Type B pancreatic cell (in vitro differentiated cells): ENCODE measurements around the gene TBC1D22A. TPM values are rescaled to one million over a fixed set of nuclear protein-coding genes. Genes with fewer than 3 reads are reported as not detected.
A peak's percentile ranks its signal among the peaks of the same experiment; 100 is the strongest.

Experiments used
- DNase-seq: peaks from one replicate; pipeline ENCODE4 v3.0.0; 2021; ENCODE audit warnings: mixed read lengths; ENCODE audit not compliant: unreplicated experiment; ENCODE audit errors: extremely low spot score
- H3K27ac Mint-ChIP-seq: 2 replicates; pipeline ENCODE4 v1.8.0; 2021; ENCODE audit warnings: mild to moderate bottlenecking, mixed read lengths
- H3K27me3 Mint-ChIP-seq: 2 replicates; pipeline ENCODE4 v1.8.0; 2021; ENCODE audit warnings: mixed read lengths
- H3K36me3 Mint-ChIP-seq: 2 replicates; pipeline ENCODE4 v1.8.0; 2021; ENCODE audit warnings: mixed read lengths
- H3K4me1 Mint-ChIP-seq: one replicate; pipeline ENCODE4 v1.8.0; 2021; ENCODE audit warnings: mixed read lengths; ENCODE audit not compliant: unreplicated experiment
- H3K4me3 Mint-ChIP-seq: 2 replicates; pipeline ENCODE4 v1.8.0; 2021; ENCODE audit warnings: mild to moderate bottlenecking, mixed read lengths
- H3K9me3 Mint-ChIP-seq: 2 replicates; pipeline ENCODE4 v1.8.0; 2021; ENCODE audit warnings: mixed read lengths
- CTCF ChIP-seq: fragments of 200-600 bp; sonication (generic); conservative IDR thresholded peaks from 2 replicates; pipeline ENCODE4 v1.5.0; 2021; ENCODE audit warnings: antibody characterized with exemption, mild to moderate bottlenecking
- total RNA-seq: library from RNA; stranded (reverse); gene quantifications from 2 replicates; pipeline ENCODE4 v1.2.1, GENCODE V29; 2021; ENCODE audit warnings: low replicate concordance

Gene TBC1D22A
- total RNA-seq, 1 donor from 2014 or later, result 16.2 TPM

DNA sequence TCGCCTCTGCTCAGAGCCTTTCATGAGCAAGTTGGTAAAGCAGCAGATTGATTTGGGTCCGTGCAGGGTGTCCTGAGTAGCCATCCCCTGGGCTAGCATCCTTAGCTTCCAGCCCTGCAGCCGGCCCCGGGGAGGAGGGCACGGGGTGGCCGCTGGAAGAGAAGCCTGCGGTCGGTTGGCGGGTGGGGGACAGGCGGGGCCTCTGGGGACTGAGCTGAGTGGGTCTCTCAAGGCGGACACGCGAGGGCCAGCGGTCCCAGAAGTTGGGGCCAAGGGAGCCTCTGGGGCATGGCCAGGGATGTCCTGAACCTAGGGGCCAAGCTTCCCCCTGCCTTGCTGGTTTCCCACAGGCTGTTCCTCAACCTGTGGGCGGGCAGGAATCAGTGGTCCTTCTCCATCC is 143.0 kb downstream of the TBC1D22A start:
- Mint-ChIP-seq H3K27me3 (no peaks in the 10 kb centered on the region), H3K36me3 (peaks cover 4% of the 10 kb centered on the region), H3K4me1 (peaks cover 8% of the 10 kb centered on the region), H3K27ac (no peak overlapping the region), H3K9me3 (no peaks in the 10 kb centered on the region), H3K4me3 (no peak overlapping the region)
- TF ChIP-seq CTCF, result no peak
- no peak for DNase-seq

DNA sequence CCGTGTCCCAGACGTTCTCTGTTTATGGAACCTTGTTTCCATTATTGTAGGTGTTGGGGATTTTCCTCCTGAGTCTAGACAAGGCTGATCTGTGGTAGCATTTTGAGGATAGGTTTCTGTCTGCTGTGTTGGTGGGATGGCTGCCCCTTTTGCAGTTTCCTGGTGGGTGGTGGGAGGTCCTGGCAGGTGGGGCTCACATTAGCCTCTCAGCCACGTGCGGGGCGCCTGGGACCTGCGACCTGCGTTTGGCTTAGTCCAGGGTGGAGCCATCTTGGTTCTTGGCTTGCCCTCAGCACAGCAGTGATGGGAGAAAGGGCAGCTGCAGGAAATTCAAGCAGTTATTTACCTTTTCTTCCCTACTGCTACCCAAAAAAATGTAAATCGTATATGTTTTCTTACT is 143.4 kb downstream of the TBC1D22A start:
- Mint-ChIP-seq H3K36me3 (peaks cover 4% of the 10 kb centered on the region), H3K9me3 (no peaks in the 10 kb centered on the region), H3K27ac (no peak overlapping the region), H3K4me3 (no peak overlapping the region), H3K27me3 (no peaks in the 10 kb centered on the region), H3K4me1 (peaks cover 8% of the 10 kb centered on the region)
- DNase-seq, result no peak
- no peak for TF ChIP-seq CTCF

- Mint-ChIP-seq H3K27ac (peak overlapping the region; percentile 16), H3K36me3 (peaks cover under 1% of the 10 kb centered on the region), H3K4me1 (peaks cover 8% of the 10 kb centered on the region), H3K27me3 (no peaks in the 10 kb centered on the region), H3K9me3 (no peaks in the 10 kb centered on the region), H3K4me3 (no peak overlapping the region)
- no peak for DNase-seq
- no peak for TF ChIP-seq CTCF
Measured at GRCh38 chr22:46906326-46907045, 144.0 kb downstream of the TBC1D22A start.

DNA sequence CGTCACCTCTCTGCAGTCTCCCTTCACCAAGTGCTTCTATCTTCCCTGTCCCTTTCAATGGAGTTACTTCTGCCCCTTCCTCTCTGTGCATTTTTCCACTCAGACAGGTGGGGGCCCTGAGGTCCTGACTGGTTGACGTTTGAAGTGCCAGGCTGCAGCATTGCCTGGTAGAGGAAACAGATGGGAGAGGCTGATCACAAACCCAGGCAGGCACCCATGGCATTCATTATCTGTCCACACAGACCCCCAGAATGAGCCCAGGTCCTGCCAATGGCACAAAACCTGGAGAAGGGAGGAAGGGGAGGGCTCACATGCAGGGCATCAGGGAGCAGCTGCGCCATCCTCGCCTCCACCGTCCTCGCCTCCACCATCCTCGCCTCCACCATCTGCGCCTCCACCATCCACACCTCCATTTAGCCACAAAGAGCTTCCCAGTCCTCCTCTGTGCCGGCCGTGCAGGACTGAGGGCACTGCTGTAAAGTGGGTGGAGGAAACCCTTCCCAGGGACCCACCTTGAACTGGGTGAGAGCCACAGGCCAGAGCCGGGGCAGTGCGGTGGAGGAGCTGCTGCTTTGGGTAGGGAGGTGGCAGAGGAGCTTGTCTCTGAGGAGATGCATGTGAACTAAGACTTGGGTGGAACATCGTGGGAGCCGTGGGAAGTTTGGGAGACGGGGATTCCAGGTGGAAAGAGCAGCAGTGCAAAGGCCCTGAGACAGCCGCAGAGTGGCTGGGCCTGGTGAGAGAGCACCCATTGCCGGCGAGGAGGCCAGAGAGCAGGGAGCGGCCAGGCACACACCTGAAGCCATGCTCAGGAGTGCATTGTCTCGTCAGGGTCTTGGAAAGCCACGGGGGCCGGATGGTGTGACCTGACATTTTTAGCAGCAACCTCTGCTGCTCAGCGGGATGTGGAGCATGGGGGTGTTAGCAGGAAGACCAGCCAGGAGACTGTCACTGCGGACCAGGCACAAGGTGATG is 145.1 kb downstream of the TBC1D22A start:
- Mint-ChIP-seq H3K9me3 (no peaks in the 10 kb centered on the region), H3K4me1 (peaks cover 6% of the 10 kb centered on the region)
- DNase-seq, result no peak

DNA sequence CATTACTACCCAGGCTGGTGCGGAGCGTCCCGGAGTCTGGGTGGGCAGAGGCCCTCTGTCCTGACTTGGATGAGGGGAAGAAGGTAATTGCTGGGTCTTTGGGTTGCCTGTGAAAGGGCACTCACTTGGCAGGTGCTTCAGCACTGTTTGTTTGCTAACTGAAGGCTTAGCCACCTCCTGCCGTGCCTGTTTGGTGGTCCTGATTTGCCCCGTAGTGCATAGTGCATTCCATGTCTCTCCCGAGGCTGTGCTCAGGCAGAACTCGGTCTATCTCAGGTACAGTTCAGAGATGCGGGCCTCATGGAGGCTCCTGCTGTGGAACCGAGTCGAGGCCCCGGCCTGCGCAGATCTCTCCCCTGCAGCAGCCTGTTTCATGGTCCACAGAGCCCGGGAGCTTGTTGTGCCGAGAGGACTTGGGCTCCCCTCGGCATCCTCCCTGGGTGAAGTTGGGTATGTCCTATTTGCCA is 146.2 kb downstream of the TBC1D22A start:
- Mint-ChIP-seq H3K4me3 (no peak overlapping the region), H3K27ac (no peak overlapping the region), H3K36me3 (no peaks in the 10 kb centered on the region), H3K27me3 (no peaks in the 10 kb centered on the region), H3K9me3 (no peaks in the 10 kb centered on the region), H3K4me1 (peaks cover 4% of the 10 kb centered on the region)
- no peak for DNase-seq
- TF ChIP-seq CTCF, result no peak

More for the DNA sequence above, 145.1 kb downstream of the TBC1D22A start:
- Mint-ChIP-seq H3K4me3 (no peak overlapping the region), H3K27ac (peak overlapping the region; percentile 16), H3K36me3 (no peaks in the 10 kb centered on the region), H3K27me3 (no peaks in the 10 kb centered on the region)
- no peak for TF ChIP-seq CTCF
